ENCODE data around the gene IL12RB1. TPM values are rescaled to one million over a fixed set of nuclear protein-coding genes. Genes with fewer than 3 reads are reported as not detected.

The IL12RB1 gene
- total and polyA plus RNA-seq, 11 donors: 0.19 to 8.1 (median 0.55) TPM; not detected in 2

DNA sequence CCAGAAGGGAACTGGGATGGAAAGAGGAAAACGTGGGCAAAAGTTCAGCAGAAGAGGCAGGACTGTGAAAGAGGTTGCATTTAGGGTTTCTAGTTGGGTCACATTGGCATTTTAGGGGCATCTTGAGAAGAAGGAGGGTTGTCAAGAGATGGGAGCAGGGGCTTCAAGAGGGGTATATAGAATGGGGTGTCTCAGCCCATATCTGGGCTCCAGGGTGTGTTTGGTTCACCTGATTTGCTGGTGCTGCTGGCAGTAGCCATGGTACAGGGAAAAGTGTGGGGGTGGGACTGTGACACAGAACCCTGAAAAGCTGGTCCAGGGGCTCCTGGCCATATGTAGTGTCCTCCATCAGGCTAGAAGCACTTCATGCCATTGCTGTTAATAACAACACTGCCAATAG is 33.4 kb upstream of the IL12RB1 start:
- Histone ChIP-seq H3K27me3 (no peaks in the 10 kb centered on the region), H3K27ac (peak overlapping the region in 1 of 12 donors; percentile 73), H3K4me1 (peaks cover 0 to 40% (median 20%) of the 10 kb centered on the region in 12 donors), H3K36me3 (peaks cover 0 to 34% (median 1%) of the 10 kb centered on the region in 9 donors), H3K9me3 (no peaks in the 10 kb centered on the region), H3K4me3 (no peak overlapping the region)
- DNase-seq: no peak
- 67 to 91% (median 73%) methylated on average over 1 of the region's 1 CpG for WGBS, 4 donors
- TF ChIP-seq, protein P1, sequence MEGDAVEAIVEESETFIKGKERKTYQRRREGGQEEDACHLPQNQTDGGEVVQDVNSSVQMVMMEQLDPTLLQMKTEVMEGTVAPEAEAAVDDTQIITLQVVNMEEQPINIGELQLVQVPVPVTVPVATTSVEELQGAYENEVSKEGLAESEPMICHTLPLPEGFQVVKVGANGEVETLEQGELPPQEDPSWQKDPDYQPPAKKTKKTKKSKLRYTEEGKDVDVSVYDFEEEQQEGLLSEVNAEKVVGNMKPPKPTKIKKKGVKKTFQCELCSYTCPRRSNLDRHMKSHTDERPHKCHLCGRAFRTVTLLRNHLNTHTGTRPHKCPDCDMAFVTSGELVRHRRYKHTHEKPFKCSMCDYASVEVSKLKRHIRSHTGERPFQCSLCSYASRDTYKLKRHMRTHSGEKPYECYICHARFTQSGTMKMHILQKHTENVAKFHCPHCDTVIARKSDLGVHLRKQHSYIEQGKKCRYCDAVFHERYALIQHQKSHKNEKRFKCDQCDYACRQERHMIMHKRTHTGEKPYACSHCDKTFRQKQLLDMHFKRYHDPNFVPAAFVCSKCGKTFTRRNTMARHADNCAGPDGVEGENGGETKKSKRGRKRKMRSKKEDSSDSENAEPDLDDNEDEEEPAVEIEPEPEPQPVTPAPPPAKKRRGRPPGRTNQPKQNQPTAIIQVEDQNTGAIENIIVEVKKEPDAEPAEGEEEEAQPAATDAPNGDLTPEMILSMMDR (IDR thresholded peaks at IDR 0.05): no peak
- no peak for TF ChIP-seq POLR2A (IDR thresholded peaks at IDR 0.05)
- no peak for ATAC-seq
- intact Hi-C loops (cut with DNase I): no loop called here

DNA sequence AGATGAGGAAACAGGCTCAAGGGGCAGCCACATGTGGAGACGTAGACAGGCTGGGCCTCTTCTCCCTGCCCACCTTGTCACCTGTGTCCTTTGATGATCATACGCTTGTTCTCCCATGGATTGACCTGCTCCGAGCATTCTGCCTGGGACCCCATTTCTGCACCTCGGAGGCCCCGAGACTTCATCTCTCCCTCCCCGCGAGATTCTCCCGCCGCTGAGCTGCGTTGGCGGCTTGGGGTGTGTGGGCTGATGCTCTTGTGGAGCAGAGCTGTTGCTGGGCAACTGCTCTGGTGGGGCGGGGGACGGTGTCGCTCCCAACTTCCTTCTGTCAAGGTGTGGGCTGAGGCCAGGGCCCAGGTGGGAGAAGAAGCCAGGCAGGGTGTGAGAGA is 33.0 kb upstream of the IL12RB1 start:
- H3K27ac ChIP-seq: peak overlapping the region in 2 of 12 donors; percentile 73 to 83
- H3K4me1 ChIP-seq: peaks cover 0 to 40% (median 20%) of the 10 kb centered on the region in 12 donors
- ATAC-seq: no peak
- H3K27me3 ChIP-seq: no peaks in the 10 kb centered on the region
- DNase-seq: no peak
- H3K36me3 ChIP-seq: peaks cover 0 to 32% (median 0%) of the 10 kb centered on the region in 9 donors
- no peaks in the 10 kb centered on the region for H3K9me3 ChIP-seq
- intact Hi-C loops (cut with DNase I): loop anchor here in 7 of 10 donors (5.0 kb wide), 1 partner anchor 33 kb away; the partner anchor contains the start of gene PIK3R2 (in 7 of the 7)
- H3K4me3 ChIP-seq: peak overlapping the region in 2 of 12 donors; percentile 83 to 92
- WGBS, 4 donors: 83 to 88% (median 86%) methylated on average over 14 of the region's 14 CpGs
- TF ChIP-seq, protein P1 (IDR thresholded peaks at IDR 0.05): no peak
- TF ChIP-seq POLR2A (IDR thresholded peaks at IDR 0.05): no peak

DNA sequence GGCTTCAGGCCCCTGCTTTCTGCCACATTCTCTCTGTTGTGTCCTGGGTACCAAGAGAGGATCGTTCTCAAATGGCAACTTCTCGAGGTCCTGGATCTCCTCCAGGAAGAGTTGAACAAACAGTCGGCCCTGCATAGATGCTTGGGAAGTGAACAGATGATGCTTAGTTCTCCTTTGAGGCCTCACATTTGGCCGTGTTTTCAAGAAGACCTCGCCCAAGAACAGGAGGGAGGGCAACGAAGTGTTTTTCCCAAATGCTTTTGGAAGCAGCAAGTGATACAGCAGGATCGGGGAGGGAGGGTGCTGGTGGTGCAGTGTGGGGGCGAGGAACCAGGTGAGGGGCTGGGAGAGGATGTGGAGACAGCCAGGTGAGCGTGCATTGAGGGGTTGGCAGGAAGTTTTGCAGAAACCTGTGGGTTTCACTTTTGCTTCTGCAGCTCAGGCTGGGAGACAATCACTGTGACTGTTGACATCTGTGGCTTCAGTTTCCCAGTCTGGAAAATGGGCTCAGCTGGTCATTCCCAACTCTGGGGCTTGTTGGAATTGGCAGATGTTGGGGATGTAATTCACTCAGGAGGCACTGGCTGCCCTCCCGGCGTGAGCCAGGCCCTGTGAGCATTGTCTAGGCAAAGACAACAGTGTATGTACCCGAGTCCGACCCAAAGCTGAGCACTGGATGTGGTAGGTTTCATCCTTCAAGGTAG is 32.4 kb upstream of the IL12RB1 start:
- ATAC-seq: no peak
- DNase-seq: no peak
- H3K4me3 ChIP-seq: peak overlapping the region in 6 of 12 donors; percentile 70 to 92 (median 78)
- peak overlapping the region in 5 of 12 donors; percentile 66 to 83 (median 73) for H3K27ac ChIP-seq
- peaks cover 0 to 40% (median 20%) of the 10 kb centered on the region in 12 donors for H3K4me1 ChIP-seq
- H3K9me3 ChIP-seq: no peaks in the 10 kb centered on the region
- H3K27me3 ChIP-seq: no peaks in the 10 kb centered on the region
- intact Hi-C loops (cut with DNase I): loop anchor here in 7 of 10 donors (5.0 kb wide), 1 partner anchor 33 kb away; the partner anchor contains the start of gene PIK3R2 (in 7 of the 7)
- peaks cover 0 to 26% (median 0%) of the 10 kb centered on the region in 9 donors for H3K36me3 ChIP-seq
- WGBS, 4 donors: 47 to 53% (median 50%) methylated on average over 13 of the region's 13 CpGs
- TF ChIP-seq, protein P1 (IDR thresholded peaks at IDR 0.05): no peak
- TF ChIP-seq POLR2A (IDR thresholded peaks at IDR 0.05): no peak

DNA sequence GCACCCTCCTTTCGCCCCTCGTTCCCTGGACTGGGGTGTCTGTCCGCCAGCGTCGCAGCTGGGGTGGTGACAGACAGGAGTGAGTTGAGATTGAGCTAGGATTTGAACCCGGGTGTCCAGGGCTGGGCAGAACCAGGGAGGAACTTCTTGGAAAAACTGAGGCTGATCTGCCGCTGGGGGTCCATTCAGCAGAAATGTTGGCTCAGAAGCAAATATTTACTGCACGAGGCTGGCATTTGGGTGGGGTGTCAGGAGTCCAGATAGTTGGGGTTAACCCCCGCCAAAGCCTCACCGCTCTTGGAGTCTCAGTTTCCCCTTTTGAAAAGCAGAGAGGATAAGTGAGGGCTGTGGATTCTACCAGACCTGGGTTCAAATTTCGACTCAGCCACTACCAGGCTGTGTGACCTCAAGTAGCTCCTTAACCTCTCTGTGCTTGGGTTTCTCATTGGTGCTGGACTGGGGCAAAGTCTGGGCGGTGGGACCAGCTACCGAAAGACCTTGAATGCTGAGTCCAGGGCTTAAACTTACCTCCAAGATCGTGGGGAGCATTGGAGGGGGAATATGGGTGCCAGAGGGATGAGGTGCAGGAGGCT is 31.8 kb upstream of the IL12RB1 start:
- peak overlapping the region in 10 of 12 donors; percentile 51 to 83 (median 71) for H3K27ac ChIP-seq
- no peaks in the 10 kb centered on the region for H3K27me3 ChIP-seq
- H3K4me3 ChIP-seq: peak overlapping the region; percentile 61 to 93 (median 78)
- no peaks in the 10 kb centered on the region for H3K9me3 ChIP-seq
- intact Hi-C loops (cut with DNase I): loop anchor here in 7 of 10 donors (5.0 kb wide), 1 partner anchor 34 kb away; the partner anchor contains the start of gene PIK3R2 (in 7 of the 7)
- DNase-seq (no peak), ATAC-seq (no peak)
- 27 to 52% (median 38%) methylated on average over 11 to 14 of the region's 14 CpGs for WGBS, 4 donors
- peaks cover 0 to 20% (median 0%) of the 10 kb centered on the region in 9 donors for H3K36me3 ChIP-seq
- TF ChIP-seq, protein P1 (IDR thresholded peaks at IDR 0.05): no peak
- TF ChIP-seq POLR2A (IDR thresholded peaks at IDR 0.05): no peak
- H3K4me1 ChIP-seq: peaks cover 0 to 40% (median 20%) of the 10 kb centered on the region in 12 donors

Measured in heart left ventricle (tissue), 16 donors.